GM19193 (cell line): ENCODE results near the gene MYO7B.

Experiments
- POLR2A ChIP-seq: IDR thresholded peaks from 4 replicates; pipeline ENCODE4 v1.6.1; 2011; ENCODE audit not compliant: insufficient read depth, insufficient read length; ENCODE audit errors: extremely low read depth

Gene MYO7B

DNA sequence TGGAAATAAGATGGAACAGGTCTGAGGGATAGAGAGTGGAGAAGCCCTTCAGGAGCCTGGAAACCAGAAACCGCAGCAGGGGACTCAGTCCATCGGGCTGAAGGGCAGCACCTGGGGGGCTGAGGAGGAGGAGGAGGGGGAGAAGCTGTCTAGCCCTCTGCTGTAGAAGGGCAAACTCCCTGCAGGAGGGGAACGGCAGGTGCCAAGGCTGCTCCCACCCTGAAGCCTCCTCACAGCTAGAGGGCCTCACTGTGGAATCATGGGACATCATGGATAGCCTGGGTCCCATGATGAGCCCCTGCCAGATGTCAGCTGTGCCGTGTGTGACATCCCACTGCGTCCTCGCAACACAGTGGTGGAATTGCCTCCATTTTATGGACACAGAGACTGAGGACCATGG lies 435 bp downstream of the MYO7B start:
- no peak for TF ChIP-seq POLR2A

DNA sequence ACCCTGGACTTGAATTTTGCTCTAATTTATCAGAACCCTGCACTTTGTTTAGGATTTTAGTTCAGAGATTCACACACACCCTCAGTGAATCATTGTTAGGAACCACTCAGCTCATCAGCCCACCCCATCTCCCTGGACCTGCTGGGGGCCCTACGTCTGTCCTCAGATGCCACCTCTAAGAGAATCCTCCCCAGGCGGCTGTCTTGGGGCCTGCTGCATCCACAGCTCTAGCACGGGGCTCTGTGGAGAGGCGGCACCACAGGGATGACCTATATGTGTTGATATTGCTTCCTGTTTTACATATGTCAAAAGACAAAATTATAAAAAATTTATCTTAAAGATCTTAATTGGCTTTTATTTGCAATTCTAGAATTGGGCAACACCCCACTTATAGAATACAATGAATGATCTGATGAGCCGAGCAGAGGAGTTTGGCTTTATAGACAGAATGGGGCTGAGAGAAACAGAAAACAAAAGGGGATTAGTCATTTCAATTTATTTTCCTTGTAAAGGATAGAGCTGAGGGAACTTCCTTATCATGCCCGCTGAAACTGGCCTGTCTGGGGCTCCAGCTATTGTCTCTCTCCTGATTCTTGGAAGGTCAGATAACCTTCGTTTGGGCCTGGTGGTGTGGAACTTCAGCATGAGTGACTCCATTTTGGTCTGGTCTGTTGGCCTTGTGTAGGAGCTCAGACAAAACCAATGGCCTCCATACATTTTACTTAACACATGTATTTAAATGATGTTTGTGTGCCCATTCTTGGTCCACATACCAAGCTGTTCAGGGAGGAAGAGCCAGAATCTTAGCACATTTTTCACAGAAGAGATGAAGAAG lies 1.4 kb downstream of the MYO7B start:
- TF ChIP-seq POLR2A, result no peak

DNA sequence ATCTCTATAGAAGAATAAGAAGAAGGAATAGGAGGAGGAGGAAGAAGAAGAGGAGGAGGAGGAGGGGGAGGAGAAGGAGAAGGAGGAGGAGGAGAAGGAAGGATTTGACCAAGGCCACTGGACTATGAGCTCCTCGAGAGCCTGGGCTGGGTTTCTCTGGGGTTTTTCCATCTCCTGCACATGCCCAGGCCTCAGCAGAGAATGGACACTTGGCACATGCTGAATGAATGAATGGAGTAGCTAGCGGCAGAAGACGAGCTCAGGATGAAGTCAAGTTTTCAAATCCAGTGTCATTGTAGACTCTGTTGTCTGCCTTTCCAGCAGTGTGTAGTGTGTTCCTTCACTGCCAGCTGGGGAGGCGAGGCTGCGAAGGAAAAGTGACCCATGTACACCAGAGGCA lies 2.2 kb downstream of the MYO7B start:
- no peak for TF ChIP-seq POLR2A

GRCh38 chr2:127541809-127542208 lies 6.3 kb downstream of the MYO7B start:
- TF ChIP-seq POLR2A, result no peak

GRCh38 chr2:127542231-127542630 lies 6.7 kb downstream of the MYO7B start:
- TF ChIP-seq POLR2A, result no peak

- no peak for TF ChIP-seq POLR2A
Measured at GRCh38 chr2:127545189-127545588, 9.7 kb downstream of the MYO7B start.

DNA sequence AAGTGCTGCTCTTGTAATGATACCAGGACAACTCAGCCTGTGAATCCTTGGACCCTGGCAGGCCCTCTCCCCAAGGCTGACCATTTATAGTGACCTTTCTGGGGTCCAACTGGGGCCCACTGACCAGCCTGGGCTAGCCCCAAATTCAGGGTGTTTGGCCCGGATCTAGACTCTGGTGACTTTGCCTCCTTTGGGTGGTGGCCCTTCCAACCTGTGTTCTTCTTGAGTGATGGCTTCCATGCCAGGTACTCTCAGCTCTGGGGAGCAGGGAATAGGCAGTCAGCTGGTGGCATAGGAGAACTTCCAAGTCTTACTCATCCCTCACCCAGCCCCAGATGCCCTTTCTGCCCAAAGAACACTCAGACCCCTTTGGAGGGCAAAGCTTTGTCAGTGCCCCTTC lies 10.3 kb downstream of the MYO7B start:
- no peak for TF ChIP-seq POLR2A

- TF ChIP-seq POLR2A, result no peak
Measured at GRCh38 chr2:127546797-127547196, 11.3 kb downstream of the MYO7B start.

- TF ChIP-seq POLR2A, result no peak
Measured at GRCh38 chr2:127551221-127551930, 15.9 kb downstream of the MYO7B start.

- no peak for TF ChIP-seq POLR2A
Measured at GRCh38 chr2:127552336-127552735, 16.9 kb downstream of the MYO7B start.

DNA sequence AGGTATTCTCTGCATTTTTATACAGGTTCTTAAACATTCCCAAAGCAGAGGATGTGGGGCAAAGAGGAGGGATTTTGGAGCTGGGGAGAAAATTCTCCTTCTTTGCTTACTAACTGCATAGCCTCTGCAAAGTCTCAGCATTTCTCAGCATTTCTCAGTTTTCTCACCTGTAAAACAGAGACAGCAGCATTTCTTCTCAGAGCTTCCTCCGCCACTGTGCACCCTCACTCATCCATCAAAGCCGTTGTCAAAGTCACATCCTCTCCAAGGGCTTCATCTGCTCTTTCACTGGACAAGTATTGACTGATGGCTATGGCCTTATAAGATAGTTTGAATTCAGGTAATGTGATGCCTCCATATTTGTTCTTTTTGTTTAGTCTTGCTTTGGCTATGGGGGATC lies 17.4 kb downstream of the MYO7B start:
- no peak for TF ChIP-seq POLR2A

DNA sequence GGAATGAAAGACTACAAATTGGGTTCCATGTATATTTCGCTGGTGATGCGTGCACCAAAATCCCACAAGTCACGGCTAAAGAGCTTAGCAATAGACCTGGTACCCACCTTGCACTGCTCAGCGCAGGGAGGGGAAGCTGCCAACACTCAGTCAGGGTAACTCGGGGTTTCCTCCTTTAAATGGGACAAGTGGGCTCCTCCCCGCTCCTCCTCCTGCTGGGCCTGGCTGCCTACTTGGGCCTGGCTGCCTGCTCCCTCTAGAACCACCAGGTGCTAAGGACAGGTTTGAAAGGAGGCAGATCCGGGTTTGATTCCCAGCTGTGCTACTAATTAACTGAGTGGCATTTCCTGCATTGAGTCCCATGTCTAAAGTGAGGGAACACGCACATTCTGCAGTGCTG lies 23.4 kb downstream of the MYO7B start:
- TF ChIP-seq POLR2A, result no peak

DNA sequence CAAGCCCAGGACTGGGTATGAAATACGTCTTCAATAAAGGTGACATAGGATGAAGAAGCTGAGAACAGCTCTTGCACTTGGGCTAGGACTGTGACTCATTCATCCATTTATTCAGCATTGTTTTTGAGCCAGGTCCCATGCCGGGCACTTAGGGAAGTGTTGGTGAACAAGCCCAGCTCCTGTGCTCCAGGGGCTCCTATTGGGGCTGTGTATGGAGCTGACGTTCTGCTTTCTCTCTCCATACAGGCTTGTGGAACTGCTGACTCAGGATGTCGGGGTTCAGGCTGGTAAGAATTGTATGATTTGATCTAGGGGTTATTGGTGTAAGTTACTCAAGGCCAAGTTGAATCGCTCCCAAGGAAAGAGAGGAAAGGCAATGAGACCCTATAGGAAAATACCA lies 24.0 kb downstream of the MYO7B start:
- no peak for TF ChIP-seq POLR2A

GRCh38 chr2:127560201-127560930 lies 24.9 kb downstream of the MYO7B start:
- no peak for TF ChIP-seq POLR2A

DNA sequence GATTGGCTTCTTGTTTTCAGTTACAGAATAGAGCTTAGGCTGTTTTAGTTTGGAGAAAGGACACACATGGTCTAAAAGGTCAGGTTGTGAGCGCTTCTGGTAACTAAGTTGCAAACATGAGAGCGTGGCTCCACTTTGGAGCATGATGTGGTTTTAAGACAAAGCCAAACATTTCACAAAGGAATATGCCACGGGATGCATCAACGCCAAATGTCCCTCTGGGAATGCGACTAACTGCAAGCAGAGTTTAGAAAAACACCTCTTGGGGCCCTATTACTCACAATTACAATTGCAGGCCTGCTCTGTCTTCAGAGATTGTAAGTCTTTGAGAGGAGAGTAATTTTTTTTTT lies 25.4 kb downstream of the MYO7B start:
- no peak for TF ChIP-seq POLR2A

DNA sequence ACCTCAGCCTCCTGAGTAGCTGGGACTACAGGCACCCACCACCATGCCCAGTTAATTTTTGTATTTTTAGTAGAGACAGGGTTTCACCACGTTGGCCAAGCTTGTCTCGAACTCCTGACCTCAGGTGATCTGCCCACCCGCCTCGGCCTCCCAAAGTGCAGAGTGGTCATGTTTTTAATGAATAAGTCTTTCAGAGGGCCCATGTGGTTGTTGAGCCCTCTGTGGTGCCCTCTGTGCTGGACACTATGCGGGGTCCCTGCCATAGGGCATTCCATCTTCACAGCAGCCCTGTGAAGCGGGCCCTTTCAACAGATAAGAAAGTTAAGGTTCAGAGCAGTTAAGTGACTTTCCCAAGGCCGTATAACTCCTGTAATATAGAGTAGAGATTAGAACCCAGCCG lies 25.9 kb downstream of the MYO7B start:
- TF ChIP-seq POLR2A, result no peak
